Stimulated activated CD4-positive, alpha-beta T cell treated with anti-CD3 and anti-CD28 coated beads, Interleukin-12 subunit alpha, Interleukin-12 subunit beta, amount 100 ng/mL, for 48 hours (primary cell): ENCODE results near the gene ABCB6.
A peak's percentile ranks its signal among the peaks of the same experiment; 100 is the strongest.
"Not testable (repeated sequence)": the region's sequence is repeated elsewhere in the genome, so short reads cannot be mapped to it uniquely, and the experiment has no call there.

Experiments used
- DNase-seq, 3 donors: peaks; one replicate each; pipeline ENCODE4 v3.0.0-alpha.2; 2020; ENCODE audit warnings: low read depth in 2 of 3, low spot score in 1 of 3

Gene ABCB6

DNA sequence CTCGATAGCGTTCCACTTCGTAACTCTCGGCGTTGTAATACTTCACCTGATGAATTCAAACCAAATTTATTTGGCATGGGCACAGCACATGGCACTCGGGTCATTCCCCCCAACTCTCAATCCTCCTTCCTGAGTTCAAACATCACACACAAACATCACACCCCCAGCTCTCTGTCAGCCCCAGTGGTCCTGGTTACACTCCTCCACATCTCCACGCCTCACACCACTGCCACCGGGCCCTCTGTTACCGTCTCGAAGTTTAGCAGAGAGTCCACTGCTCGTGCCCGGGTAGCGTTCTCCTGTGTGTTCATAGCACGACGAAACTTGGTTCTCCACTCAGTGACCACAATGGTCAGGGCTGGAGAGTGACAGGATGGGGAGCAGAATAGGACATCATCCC is 4.6 kb downstream of the ABCB6 start:
- no peak for DNase-seq

DNA sequence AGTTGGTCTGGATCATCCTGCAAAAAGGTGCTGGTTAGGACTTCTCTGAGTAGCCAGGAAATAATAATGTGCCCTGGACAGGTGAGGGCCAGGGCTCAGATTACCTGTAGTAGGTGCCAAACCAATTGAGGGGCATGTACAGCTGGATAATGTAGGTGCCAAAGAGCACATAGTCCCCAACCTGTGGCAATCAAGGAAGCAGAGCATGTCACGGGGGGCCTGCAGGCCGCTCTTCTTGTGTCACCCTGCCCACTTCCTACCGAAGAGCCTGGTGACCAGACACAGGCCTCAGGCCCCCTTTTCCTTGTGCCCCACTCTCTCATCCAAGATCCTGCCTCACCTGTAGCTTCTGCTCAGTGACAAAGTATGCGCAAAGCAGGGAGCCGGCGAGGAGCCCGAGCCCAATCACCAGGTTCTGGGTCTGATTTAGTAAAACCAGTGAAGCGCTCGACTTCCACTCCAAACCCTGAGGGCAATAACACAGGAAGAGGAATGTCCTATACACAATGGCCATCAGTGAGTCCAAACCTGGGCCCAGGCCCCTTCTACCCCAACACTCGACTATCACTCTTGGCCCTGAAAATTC is 5.2 kb downstream of the ABCB6 start:
- DNase-seq, result no peak

DNA sequence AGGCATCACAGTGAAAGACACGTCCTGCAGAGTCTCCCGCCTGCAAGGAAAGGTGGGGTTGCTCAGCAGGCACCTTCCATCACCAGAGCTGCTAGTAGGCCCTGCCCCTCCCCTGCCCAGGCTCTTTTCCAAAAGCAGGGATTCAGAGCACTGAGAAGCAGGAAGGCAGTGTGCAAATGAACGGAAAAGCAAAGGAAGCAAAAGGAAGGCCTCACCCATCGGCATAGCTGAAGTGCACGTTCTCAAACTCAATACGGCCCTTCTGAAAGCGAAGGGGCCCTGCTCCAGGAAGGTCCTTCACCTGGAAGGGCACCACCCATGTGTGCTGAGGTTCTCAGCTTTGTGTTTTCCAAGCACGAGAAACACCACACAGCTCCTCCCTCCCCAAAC is 5.7 kb downstream of the ABCB6 start:
- no peak for DNase-seq

DNA sequence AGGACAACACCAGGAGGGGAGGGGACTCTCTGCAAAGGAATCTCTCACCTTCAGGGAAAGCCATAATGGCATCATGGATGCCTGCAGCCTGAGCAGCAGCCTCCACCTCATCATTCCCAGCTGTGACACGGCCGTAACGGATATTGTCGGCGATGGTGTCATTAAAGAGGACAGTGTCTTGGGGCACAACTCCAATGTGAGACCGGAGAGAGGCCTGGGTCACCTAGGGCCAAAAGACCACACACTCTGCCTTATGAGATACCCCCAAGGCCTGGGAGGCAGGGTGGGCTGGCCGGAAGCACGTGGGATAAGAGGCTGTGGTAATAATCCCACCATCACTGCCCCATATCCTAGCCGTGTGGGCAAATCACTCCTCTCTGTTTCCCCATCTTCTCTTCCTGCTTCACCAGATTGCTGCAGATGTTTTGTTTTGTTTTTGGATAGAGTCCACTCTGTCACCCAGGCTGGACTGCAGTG is 7.8 kb downstream of the ABCB6 start:
- no peak for DNase-seq

DNA sequence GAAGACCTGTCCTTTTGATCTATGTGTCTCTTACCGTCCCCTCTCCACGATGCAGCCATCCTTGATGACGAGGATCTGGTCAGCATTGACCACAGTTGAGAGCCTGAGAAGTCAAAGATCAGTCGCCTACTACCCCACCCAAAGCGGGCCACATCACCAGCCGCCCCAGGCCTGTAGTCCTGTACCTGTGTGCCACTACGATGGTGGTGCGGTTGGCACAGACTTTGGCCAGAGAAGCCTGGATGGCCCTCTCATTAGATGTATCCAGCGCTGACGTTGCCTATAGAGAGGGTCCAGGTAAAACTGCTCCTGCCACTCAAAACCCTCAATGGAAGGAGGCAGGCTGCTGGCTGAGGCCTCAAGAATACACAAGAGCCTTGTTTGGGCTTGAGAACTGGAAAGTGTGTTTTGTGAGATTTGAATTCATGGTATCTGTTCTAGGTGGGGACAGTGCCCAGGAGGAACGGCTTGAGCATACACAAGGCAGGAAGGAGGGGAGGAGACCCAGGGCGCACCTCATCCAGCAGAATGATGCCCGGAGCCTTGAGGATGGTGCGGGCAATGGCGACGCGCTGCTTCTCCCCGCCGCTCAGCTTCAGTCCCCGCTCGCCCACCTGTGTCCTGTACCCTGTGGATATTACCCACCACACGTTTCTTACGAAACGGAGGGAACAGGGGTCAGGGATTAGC is 8.4 kb downstream of the ABCB6 start:
- DNase-seq, result no peak

DNA sequence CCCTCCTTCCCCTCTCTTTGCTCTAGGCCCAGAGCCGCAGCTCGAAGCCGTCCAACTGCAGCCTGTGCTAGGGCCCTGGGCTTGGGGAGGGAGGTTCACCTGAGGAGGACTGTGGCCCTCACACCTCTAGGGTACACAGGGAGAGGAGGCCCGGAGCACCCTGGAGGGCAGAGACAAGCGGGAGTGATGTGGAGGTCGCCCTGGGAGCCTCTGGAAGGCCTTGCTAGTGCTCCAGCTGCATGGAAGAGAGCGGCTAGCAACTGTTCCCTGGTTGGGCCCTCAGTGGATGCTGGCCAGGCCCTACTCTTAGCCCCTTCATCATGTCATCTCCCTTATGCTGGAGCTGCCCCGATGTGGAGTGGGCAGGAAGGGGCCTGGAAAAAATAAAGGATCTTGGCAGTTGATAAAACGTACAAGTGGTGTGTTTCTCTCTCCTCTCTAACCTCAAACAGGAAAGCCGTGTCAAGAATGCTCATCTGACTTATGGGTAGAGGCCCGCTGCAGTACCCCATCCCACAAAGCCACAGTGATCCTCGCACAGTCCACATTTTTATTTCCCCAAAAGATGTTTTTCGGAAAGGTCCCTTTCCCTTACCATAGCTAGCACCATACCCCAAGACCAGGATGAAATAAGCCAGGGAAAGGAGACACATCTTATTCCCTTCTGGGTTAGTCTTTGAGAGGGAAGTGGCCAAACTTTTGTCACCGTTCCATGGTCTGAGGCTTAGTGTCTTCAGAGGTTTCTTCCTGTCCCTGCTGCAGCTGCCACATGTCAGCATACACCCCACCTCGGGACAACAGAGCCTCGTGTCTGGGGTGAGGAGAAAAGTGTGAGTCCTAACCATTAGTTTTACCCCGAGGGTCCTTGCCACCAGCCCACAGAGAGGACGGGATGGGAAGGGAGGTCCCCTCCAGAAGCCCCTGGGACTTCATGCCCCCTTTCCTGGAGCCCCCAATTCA is 9.2 kb downstream of the ABCB6 start:
- DNase-seq, result no peak

DNA sequence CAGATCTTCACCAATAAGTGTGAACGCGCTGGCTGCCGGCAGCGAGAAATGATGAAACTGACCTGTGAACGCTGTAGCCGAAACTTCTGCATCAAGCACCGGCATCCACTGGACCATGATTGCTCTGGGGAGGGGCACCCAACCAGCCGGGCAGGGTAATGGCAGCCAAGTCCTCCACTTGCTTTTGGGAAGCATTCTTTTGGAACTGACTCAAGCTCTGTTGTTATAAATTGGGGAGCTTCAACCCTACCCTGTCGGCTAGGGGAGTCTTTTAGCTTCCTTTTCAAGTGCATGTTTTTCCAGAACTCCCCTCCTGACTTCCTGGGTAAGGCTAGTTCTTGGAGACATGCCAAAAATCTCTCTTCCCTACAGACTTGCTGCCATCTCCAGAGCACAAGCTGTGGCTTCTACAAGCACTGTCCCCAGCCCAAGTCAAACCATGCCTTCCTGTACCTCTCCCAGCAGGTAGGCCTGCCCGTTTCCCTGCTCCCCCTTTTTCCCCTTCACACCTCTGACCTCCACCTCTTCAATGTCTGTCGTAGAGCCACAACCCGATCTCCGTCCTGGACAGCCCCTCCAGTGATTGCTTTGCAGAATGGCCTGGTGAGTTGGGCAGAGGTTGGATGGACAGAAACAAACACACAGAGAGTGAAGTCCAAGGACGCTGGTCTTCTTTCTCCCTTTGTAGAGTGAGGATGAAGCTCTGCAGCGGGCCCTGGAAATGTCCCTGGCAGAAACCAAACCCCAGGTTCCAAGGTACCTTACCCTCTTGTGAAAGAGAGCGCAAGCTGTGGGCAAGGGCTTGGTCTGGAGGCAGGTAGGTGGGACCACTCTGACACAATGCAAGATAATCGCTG is 10.6 kb downstream of the ABCB6 start:
- DNase-seq, result no peak

DNA sequence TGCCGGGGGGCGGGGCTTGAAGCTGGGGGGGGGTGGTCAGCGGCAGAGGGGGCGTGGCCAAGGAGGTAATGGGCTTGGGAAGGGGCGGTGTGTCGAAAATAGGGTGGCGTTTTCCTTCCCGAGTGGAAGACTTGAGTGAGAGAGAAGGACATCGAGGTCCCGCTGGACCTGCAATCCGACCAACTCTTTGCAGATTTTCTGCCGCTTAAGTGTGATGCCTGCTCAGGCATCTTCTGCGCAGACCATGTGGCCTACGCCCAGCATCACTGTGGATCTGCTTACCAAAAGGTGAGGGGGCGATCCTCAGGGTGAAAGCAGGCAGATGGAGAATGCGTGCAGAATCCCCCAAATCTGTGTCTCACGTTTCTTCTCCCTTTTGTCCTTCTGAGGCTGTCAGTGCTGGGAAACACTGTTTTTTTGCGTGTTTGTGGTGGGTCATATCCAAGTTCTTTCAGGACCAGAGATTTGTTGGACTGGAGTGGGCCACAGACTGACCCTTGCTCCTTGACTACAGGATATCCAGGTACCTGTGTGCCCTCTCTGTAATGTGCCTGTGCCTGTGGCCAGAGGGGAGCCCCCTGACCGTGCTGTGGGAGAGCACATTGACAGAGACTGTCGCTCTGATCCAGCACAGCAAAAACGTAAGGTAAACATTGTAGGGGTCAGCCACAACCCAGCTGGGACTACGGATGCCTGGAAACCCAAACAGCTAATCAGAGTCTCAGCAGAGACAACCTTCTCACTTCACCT is 11.4 kb downstream of the ABCB6 start:
- DNase-seq, result no peak

DNA sequence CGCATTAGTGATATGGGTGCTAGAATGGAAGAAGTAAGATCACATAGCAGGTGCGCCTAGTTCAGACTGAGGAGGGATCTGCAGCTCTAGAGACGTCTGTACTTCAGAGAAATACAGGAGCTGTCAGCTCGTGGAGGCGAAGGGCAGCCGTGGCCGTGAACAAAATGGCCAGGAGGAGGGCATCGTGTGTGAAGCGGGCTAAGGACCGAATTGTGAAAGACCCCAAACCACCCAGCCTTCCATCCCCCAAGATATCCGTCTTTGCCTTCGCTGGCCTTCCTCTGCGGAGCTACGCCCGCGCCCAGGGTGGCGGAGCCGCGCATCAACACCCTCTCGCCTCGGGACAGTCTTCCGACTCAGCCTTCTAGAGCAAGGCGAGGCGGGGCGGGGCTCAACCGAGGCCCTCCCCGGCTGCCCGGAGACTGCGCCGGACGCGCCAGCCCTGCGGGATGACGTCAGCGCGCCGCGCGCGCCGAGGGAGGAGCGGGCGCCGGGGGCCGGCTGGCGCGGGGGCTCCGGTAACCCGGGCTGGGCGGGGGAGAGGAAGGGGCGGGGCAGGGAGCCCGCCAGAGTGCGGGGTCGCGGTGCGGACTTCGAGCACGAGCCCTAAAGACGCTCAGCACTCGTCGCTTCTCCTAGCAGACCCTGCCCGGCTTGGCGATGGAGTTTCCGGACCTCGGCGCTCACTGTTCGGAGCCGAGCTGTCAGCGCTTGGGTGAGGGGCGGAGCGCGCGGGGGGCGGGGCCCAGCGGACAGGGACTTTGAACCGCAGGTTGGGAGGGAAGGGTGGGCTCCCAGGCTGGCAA is 12.2 kb downstream of the ABCB6 start, which contains the start of gene ZFAND2B:
TSS of gene ZFAND2B (plus strand) at position 455 of the 806 bp plus-strand sequence. CDS start at position 661, 206 bp downstream.
- DNase-seq, result peak; percentile 84 to 93 (median 88)

DNA sequence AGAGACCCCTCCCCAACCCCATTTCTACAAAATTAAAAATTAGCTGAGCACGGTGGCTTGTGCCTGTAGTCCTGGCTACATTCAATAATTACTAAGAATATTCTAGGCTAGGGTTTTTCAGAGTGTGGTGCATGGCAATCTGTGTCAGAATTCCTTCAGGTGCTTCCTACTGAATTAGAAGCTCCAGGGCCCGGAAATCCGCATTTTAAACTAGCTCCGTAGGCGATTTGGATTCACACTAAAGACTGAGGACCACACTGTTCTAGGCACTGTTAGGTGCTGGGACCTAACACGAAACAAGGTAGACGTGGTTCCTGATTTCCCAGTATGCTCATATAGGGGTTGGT is 12.8 kb downstream of the ABCB6 start:
- DNase-seq, result no peak

DNA sequence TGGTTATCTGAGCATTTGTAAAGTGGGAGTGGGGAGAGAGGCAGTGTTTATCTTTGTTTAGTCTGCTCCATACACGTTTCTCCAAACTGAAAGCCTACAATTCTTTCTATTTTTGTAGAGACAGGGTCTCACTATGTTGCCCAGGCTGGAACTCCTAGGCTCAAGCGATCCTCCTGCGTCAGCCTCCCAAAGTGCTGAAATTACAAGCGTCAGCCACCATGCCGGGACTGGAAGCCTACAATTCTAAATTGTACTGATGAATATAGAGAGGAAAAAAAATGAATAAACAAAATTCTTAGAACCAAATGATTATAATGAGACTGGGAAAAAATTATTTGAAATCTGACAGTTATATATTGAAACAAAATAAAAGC is 13.6 kb downstream of the ABCB6 start:
- no peak for DNase-seq

DNA sequence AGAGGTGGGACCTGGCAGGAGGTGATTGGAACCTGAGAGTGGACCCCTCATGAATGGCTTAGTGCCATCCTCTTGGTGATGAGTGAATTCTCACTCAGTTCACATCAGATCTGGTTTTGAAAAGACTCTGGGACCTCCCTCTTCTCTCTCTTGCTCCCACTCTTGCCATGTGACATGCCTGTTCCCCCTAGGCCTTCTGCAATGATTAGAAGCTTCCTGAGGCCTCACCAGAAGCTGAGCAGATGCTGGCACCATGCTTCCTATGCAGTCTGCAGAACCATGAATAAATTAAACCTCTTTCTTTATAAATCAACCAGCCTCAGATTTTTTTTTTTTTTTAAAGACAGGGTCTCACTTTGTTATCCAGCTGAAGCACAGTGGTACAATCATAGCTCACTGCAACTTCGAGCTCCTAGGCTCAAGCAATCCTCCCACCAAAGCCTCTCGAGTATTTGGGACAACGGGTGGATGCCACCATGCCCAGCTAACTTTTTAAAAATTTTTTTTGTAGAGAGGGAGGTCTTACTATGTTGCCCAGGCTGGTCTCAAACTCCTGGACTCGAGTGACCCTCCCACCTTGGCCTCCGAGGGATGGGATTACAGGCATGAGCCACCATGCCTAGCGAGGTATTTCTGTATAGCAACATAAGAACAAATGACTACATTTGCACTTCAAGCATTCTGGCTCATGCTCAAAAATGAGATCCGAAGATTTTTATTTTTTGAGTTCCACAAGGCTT is 14.2 kb downstream of the ABCB6 start:
- no peak for DNase-seq

DNA sequence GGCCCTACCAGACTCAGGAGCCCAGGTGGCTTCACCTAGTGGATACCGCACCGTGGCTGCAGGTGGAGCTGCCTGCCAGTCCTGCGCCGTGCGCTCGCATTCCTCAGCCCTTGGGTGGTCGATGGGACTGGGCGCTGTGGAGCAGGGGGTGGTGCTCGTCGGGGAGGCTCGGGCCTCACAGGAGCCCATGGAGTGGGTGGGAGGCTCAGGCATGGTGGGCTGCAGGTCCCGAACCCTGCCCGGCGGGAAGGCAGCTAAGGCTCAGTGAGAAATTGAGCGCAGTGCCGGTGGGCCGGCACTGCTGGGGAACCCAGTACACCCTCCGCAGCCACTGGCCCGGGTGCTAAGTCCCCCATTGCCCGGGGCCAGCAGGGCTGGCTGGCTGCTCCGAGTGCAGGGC is 17.4 kb downstream of the ABCB6 start:
- DNase-seq, result not testable (repeated sequence)

DNA sequence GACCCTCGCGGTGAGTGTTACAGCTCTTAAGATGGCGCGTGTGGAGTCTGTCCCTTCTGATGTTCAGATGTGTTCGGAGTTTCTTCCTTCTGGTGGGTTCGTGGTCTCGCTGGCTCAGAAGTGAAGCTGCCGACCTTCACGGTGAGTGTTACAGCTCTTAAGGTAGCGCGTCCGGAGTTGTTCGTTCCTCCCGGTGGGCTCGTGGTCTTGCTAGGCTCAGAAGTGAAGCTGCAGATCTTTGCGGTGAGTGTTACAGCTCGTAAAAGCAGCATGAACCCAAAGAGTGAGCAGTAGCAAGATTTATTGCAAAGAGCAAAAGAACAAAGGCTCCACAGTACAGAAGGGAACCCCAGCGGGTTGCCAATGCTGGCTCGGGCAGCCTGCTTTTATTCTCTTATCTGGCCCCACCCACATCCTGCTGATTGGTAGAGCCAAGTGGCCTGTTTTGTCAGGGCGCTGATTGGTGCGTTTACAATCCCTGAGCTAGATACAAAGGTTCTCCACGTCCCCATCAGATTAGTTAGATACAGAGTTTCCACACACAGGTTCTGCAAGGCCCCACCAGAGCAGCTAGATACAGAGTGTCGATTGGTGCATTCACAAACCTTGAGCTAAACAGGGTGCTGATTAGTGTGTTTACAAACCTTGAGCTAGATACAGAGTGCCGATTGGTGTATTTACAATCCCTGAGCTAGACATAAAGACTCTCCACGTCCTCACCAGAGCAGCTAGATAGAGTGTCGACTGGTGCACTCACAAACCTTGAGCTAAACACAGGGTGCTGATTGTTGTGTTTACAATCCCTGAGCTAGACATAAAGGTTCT is 18.0 kb downstream of the ABCB6 start:
- DNase-seq, result peak in 1 of 3 donors; percentile 10

DNA sequence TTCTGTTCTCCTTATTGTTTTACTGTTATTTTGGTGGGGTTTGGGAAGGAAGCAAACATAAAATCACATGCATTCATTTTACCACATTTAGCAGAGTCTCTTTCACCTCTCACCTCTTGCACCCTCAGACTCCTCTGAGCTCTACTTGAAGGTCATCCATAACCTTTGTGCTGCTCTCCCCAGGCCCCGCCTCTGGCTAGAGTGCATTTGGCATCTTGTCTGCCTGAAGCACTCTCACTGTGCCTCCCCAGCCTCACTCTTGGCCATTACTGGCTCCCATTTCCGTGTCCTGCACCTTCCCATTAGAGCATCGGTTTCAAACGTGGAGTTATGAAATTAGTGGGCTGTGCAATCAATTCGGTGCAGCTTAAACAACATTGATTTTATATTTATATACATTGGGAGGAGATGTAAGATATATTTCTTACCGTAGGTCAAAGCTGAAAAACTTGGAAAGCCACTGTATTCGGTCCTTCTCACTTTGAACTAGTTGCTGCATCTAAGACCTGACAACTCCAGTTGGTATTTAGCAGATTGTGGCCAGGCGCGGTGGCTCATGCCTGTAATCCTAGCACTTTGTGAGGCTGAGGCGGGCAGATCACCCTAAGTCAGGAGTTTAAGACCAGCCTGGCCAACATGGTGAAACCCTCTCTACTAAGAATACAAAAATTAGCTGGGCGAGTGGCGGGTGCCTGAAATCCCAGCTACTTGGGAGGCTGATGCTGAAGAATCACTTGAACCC is 19.1 kb downstream of the ABCB6 start:
- DNase-seq, result no peak

DNA sequence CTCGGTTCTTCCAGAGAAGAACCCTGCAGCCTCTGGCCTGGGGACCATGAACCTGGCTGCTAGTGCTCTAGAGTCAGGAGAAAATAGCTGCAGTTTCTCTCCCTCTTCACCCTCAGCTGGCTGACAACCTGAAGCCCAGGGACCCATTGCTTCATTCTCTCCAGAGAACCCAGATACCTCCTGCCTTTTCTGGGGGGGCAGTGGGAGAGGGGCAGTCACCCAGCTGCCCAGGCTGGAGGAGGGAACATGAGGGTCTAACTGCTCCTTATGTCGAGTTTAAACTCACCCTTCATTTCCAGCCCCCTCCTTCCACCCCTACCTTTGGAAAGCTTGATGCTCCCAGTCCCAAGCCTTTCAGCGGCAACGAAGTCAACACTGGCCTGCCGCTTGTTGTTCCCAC is 19.8 kb downstream of the ABCB6 start:
- DNase-seq, result no peak

DNA sequence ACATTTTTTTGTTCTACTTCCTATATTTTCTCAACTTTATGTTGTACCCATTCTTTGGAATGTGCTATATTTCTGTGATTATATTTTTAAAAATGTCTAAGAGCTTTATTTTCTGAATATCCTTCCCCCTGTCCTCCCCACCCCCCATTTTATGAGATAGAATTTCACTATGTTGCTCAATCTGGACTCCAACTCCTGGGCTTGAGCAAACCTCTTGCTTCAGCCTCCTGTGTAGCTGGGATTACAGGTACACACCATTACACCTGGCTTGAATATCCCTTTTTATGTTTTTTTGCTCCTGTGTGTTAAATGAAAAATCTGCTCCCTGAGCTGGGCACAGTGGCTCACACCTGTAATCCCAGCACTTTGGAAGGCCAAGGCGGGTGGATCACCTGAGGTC is 21.4 kb downstream of the ABCB6 start:
- no peak for DNase-seq
